Mesenchymal stem cell (in vitro differentiated cells and primary cell): ENCODE results near the gene NDUFS7.

Experiments used
- DNase-seq: peaks from one replicate; pipeline ENCODE4 v3.0.0-alpha.2; 2013
- H2AFZ ChIP-seq: one replicate; pipeline ENCODE4 v1.6.1; 2013; ENCODE audit warnings: low read depth, mild to moderate bottlenecking, control low read depth, inconsistent platforms, low read length, moderate library complexity
- H2AK5ac ChIP-seq: 2 replicates; pipeline ENCODE4 v1.6.1; 2013; ENCODE audit warnings: low read length, moderate library complexity, mild to moderate bottlenecking, inconsistent platforms; ENCODE audit not compliant: severe bottlenecking
- H2BK120ac ChIP-seq: one replicate; pipeline ENCODE4 v1.6.1; 2013; ENCODE audit warnings: low read depth, mild to moderate bottlenecking, inconsistent platforms, low read length, moderate library complexity
- H2BK12ac ChIP-seq, 2 experiments: one replicate each; pipeline ENCODE4 v1.6.1; 2013; ENCODE audit warnings: inconsistent platforms in 2 of 2, low read length in 2 of 2, mild to moderate bottlenecking in 2 of 2, moderate library complexity in 2 of 2, control low read depth in 1 of 2
- H2BK15ac ChIP-seq: one replicate; pipeline ENCODE4 v1.6.1; 2013; ENCODE audit warnings: mild to moderate bottlenecking, low read depth, inconsistent platforms; ENCODE audit not compliant: poor library complexity, severe bottlenecking
- H2BK5ac ChIP-seq: 2 replicates; pipeline ENCODE4 v1.6.1; 2013; ENCODE audit warnings: low read depth, mild to moderate bottlenecking, low read length, control low read depth, inconsistent platforms; ENCODE audit not compliant: poor library complexity, severe bottlenecking
- H3K14ac ChIP-seq, 2 experiments: one replicate each; pipeline ENCODE4 v1.6.1; 2013; ENCODE audit warnings: inconsistent platforms in 2 of 2, low read length in 2 of 2, control low read depth in 1 of 2, mild to moderate bottlenecking in 1 of 2, moderate library complexity in 1 of 2
- H3K18ac ChIP-seq, 2 experiments: one replicate each; pipeline ENCODE4 v1.6.1; 2013; ENCODE audit warnings: inconsistent platforms in 2 of 2, low read length in 2 of 2, control low read depth in 1 of 2, low read depth in 1 of 2, mild to moderate bottlenecking in 1 of 2
- H3K23ac ChIP-seq, 2 experiments: one replicate each; pipeline ENCODE4 v1.6.1; 2013; ENCODE audit warnings: inconsistent platforms in 2 of 2, low read length in 2 of 2, mild to moderate bottlenecking in 2 of 2, moderate library complexity in 2 of 2, control low read depth in 1 of 2
- H3K27ac ChIP-seq: 2 replicates; pipeline ENCODE4 v1.5.1; 2013; ENCODE audit warnings: mild to moderate bottlenecking, moderate library complexity, low read length, control low read depth, inconsistent platforms; ENCODE audit not compliant: poor library complexity, severe bottlenecking
- H3K27me3 ChIP-seq, 2 experiments: 2 replicates each; pipeline versions ENCODE4 v1.6.1 to v1.7.0; 2013; ENCODE audit warnings: low read length in 2 of 2, mild to moderate bottlenecking in 2 of 2, moderate library complexity in 2 of 2, control low read depth in 1 of 2, inconsistent platforms in 1 of 2; ENCODE audit not compliant: control insufficient read depth in 1 of 2, insufficient read depth in 1 of 2
- H3K36me3 ChIP-seq, 2 experiments: 2 replicates each; pipeline versions ENCODE4 v1.6.1 to v1.7.0; 2013; ENCODE audit warnings: low read length in 2 of 2, control low read depth in 1 of 2, inconsistent platforms in 1 of 2, low read depth in 1 of 2, mild to moderate bottlenecking in 1 of 2; ENCODE audit not compliant: insufficient read depth in 2 of 2, control insufficient read depth in 1 of 2
- H3K4ac ChIP-seq, 2 experiments: one replicate each; pipeline ENCODE4 v1.6.1; 2013; ENCODE audit warnings: inconsistent platforms in 2 of 2, low read length in 2 of 2, mild to moderate bottlenecking in 2 of 2, moderate library complexity in 2 of 2, control low read depth in 1 of 2, low read depth in 1 of 2
- H3K4me1 ChIP-seq: 2 replicates; pipeline ENCODE4 v1.6.1; 2013; ENCODE audit warnings: low read depth, low read length, control low read depth; ENCODE audit not compliant: control insufficient read depth, insufficient read depth
- H3K4me2 ChIP-seq: 2 replicates; pipeline ENCODE4 v1.6.1; 2013; ENCODE audit warnings: low read length, mild to moderate bottlenecking, inconsistent platforms; ENCODE audit not compliant: poor library complexity, severe bottlenecking
- H3K4me3 ChIP-seq, 2 experiments: 2 replicates each; pipeline versions ENCODE4 v1.5.1 to v1.7.0; 2013; ENCODE audit warnings: low read length in 2 of 2, mild to moderate bottlenecking in 2 of 2, control low read depth in 1 of 2, low read depth in 1 of 2; ENCODE audit not compliant: insufficient read depth in 1 of 2
- H3K79me1 ChIP-seq: replicated peaks from 2 replicates; pipeline ENCODE4 v1.6.1; 2013; ENCODE audit warnings: mild to moderate bottlenecking, control low read depth, low read length, inconsistent platforms; ENCODE audit not compliant: poor library complexity, severe bottlenecking
- H3K9ac ChIP-seq: 2 replicates; pipeline ENCODE4 v1.7.0; 2013; ENCODE audit warnings: mild to moderate bottlenecking, low read length, moderate library complexity
- H3K9me3 ChIP-seq: 2 replicates; pipeline ENCODE4 v1.7.0; 2013; ENCODE audit warnings: mild to moderate bottlenecking, low read length; ENCODE audit not compliant: control insufficient read depth
- H4K8ac ChIP-seq: one replicate; pipeline ENCODE4 v1.6.1; 2013; ENCODE audit warnings: inconsistent platforms, mild to moderate bottlenecking, low read length, moderate library complexity
- H4K91ac ChIP-seq: one replicate; pipeline ENCODE4 v1.6.1; 2013; ENCODE audit warnings: mild to moderate bottlenecking, low read length, inconsistent platforms
- WGBS: methylation state at CpG from one replicate; pipeline ENCODE4 v1.1.7; 2013; ENCODE audit warnings: mixed read lengths; 5-methylcytosine and 5-hydroxymethylcytosine counted together

NDUFS7 gene

DNA sequence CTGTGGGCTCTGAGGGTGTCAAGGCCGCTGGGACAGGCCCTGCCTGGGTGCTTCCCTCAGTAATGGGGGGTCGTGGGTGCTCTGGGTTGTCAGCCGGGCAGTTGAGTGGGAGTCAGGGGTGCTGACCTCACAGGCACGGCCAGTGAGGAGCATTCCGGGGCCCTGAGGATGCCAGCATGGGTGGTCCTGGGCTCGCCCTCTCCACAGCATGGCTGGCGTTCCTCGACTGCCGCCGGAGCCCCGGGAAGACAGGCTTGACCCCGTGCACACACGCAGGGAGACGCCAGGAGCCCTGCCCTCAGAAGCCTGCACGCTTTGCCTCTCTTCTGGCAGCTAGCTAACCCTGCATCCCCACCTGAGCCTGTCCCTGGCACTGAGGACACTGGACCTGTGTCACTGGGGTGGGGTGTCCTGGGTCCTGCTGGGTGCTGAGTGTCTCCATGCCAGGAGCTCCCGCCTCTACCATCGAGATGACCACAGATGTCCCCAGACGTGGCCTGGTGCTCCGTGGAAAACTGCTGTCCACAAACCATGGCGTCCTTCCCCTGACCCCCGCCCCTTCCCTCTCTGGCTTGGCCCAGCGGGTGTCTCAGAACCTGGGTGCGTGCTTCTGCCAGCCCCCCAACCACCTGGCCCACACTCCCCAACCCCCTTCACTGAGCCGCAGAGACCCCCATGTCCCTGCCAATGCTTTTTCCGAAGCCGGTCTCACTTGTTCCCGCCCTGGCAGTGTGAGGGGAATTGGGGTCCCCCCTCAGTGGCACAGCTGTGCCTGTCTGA, 4.4 kb upstream of the NDUFS7 start:
- WGBS, result 89% methylated on average over 27 of the region's 27 CpGs
- no peak overlapping the region for H2BK12ac ChIP-seq

DNA sequence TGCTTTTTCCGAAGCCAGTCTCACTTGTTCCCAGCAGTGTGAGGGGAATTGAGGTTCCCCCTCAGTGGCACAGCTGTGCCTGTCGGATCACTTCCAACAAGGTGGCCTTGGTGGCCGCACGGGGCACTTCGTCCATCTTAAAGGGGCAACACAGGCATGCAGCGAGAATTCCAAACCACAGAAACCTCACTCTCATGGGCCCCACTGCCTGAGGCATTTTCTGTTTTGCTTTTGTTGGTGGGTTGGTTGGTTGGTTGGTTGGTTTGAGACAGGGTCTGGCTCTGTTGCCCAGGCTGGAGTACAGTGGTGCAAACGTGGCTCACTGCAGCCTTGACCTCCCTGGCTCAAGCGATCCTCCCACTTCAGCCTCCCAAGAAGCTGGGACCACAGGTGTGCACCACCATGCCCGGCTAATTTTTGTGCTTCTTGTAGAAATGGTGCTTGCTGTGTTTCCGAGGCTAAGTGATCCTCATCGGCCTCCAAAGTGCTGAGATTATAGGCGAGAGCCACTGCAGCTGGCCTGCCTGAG, 3.7 kb upstream of the NDUFS7 start:
- 87% methylated on average over 7 of the region's 12 CpGs for WGBS
- Histone ChIP-seq H3K4me2 (no peak overlapping the region), H3K9ac (no peak overlapping the region), H3K27me3 (no peaks in the 10 kb centered on the region), H3K14ac (no peak overlapping the region), H2BK120ac (no peak overlapping the region), H3K18ac (no peak overlapping the region), H4K91ac (no peak overlapping the region), H3K4ac (no peak overlapping the region), H3K36me3 (peaks cover 13 to 29% of the 10 kb centered on the region in 2 experiments), H2AK5ac (no peak overlapping the region), H3K4me1 (peaks cover 10% of the 10 kb centered on the region), H2AFZ (no peak overlapping the region), H3K4me3 (no peak overlapping the region), H2BK12ac (no peak overlapping the region), H3K9me3 (no peaks in the 10 kb centered on the region), H2BK5ac (no peak overlapping the region), H4K8ac (no peak overlapping the region), H3K27ac (no peak overlapping the region), H3K23ac (no peak overlapping the region), H2BK15ac (no peak overlapping the region), H3K79me1 (peaks cover 17% of the 10 kb centered on the region)
- no peak for DNase-seq

More for the DNA sequence above, 4.4 kb upstream of the NDUFS7 start:
- H3K4me2 ChIP-seq, result no peak overlapping the region
- no peak overlapping the region for H3K14ac ChIP-seq
- no peaks in the 10 kb centered on the region for H3K9me3 ChIP-seq
- peaks cover 7% of the 10 kb centered on the region for H3K4me1 ChIP-seq
- H2BK15ac ChIP-seq, result no peak overlapping the region
- H3K9ac ChIP-seq, result no peak overlapping the region
- H3K4me3 ChIP-seq, result no peak overlapping the region
- no peak overlapping the region for H2BK5ac ChIP-seq
- DNase-seq, result no peak
- no peak overlapping the region for H3K27ac ChIP-seq
- H3K36me3 ChIP-seq, result peaks cover 16 to 31% of the 10 kb centered on the region in 2 experiments
- no peak overlapping the region for H4K91ac ChIP-seq
- no peak overlapping the region for H2BK120ac ChIP-seq
- no peak overlapping the region for H3K23ac ChIP-seq
- no peaks in the 10 kb centered on the region for H3K27me3 ChIP-seq
- no peak overlapping the region for H3K18ac ChIP-seq
- H2AFZ ChIP-seq, result no peak overlapping the region
- H2AK5ac ChIP-seq, result no peak overlapping the region
- H3K4ac ChIP-seq, result no peak overlapping the region
- H3K79me1 ChIP-seq, result peaks cover 19% of the 10 kb centered on the region
- H4K8ac ChIP-seq, result no peak overlapping the region

DNA sequence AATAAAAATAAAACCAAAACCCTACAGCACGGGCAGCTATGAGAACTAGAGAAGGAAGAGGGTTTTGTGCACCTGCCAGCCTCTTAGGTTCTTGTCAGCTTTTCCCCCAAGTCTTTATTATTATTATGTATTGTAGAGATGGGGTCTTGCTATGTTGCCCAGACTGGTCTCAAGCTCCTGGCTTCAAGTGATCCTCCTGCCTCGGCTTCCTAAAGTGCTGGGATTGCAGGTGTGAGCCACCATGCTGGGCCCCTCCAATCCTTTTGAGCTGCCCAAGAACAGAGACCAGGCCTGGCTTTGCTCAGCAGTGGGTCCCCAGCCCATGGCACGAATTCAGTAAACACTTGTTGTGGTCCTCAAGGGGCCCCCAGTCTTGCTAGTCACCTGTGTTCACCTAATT, 1.5 kb upstream of the NDUFS7 start:
- no peak overlapping the region for H2AFZ ChIP-seq
- H2BK12ac ChIP-seq, result no peak overlapping the region
- H3K4me2 ChIP-seq, result no peak overlapping the region
- H3K23ac ChIP-seq, result no peak overlapping the region
- H2BK120ac ChIP-seq, result no peak overlapping the region
- 93% methylated on average over 2 of the region's 3 CpGs for WGBS
- H2BK5ac ChIP-seq, result no peak overlapping the region
- H2AK5ac ChIP-seq, result no peak overlapping the region
- no peak overlapping the region for H3K14ac ChIP-seq
- H3K27ac ChIP-seq, result no peak overlapping the region
- peaks cover 4 to 29% of the 10 kb centered on the region in 2 experiments for H3K36me3 ChIP-seq
- H3K79me1 ChIP-seq, result peaks cover 30% of the 10 kb centered on the region
- peaks cover 9% of the 10 kb centered on the region for H3K4me1 ChIP-seq
- no peak overlapping the region for H3K4ac ChIP-seq
- no peak overlapping the region for H2BK15ac ChIP-seq
- H3K4me3 ChIP-seq, result no peak overlapping the region
- no peak overlapping the region for H3K9ac ChIP-seq
- H3K9me3 ChIP-seq, result no peaks in the 10 kb centered on the region
- no peak overlapping the region for H4K8ac ChIP-seq
- no peak overlapping the region for H3K18ac ChIP-seq
- no peaks in the 10 kb centered on the region for H3K27me3 ChIP-seq
- DNase-seq, result no peak
- no peak overlapping the region for H4K91ac ChIP-seq

DNA sequence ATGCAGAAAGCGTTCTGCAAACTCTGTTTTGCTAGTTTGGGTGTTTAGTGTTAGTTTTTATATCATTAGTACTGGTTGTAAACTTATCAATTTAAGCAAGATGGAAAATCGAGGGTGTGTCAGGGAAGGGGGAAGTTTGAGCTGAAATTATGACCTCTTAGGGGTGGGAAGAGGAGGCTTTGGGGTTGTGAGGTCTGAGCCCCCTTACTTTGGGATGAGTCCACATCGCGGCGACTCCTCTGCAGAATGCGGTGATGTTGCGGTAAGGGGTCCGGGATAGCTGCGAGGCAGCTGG, 743 bp upstream of the NDUFS7 start:
- Histone ChIP-seq H2AK5ac (no peak overlapping the region), H3K79me1 (peaks cover 31% of the 10 kb centered on the region), H3K9ac (no peak overlapping the region), H3K36me3 (peaks cover 1 to 29% of the 10 kb centered on the region in 2 experiments), H4K8ac (no peak overlapping the region), H2BK5ac (no peak overlapping the region), H3K4ac (no peak overlapping the region), H3K4me1 (peaks cover 6% of the 10 kb centered on the region), H3K9me3 (no peaks in the 10 kb centered on the region), H2BK15ac (no peak overlapping the region), H3K18ac (no peak overlapping the region), H2BK12ac (no peak overlapping the region), H3K27ac (no peak overlapping the region), H3K27me3 (no peaks in the 10 kb centered on the region), H2BK120ac (no peak overlapping the region), H3K23ac (no peak overlapping the region), H3K4me2 (no peak overlapping the region), H3K4me3 (no peak overlapping the region), H2AFZ (no peak overlapping the region), H4K91ac (no peak overlapping the region), H3K14ac (no peak overlapping the region)
- whole genome bisulfite sequencing, result 16% methylated on average over 9 of the region's 9 CpGs
- no peak for DNase-seq
